Type B pancreatic cell (in vitro differentiated cells): ENCODE data around the gene LONRF2. TPM values are rescaled to one million over a fixed set of nuclear protein-coding genes. Genes with fewer than 3 reads are reported as not detected.

Experiments used
- DNase-seq: peaks from one replicate; pipeline ENCODE4 v3.0.0; 2021; ENCODE audit warnings: mixed read lengths; ENCODE audit not compliant: unreplicated experiment; ENCODE audit errors: extremely low spot score
- H3K27ac Mint-ChIP-seq: 2 replicates; pipeline ENCODE4 v1.8.0; 2021; ENCODE audit warnings: mild to moderate bottlenecking, mixed read lengths
- H3K27me3 Mint-ChIP-seq: 2 replicates; pipeline ENCODE4 v1.8.0; 2021; ENCODE audit warnings: mixed read lengths
- H3K36me3 Mint-ChIP-seq: 2 replicates; pipeline ENCODE4 v1.8.0; 2021; ENCODE audit warnings: mixed read lengths
- H3K4me1 Mint-ChIP-seq: one replicate; pipeline ENCODE4 v1.8.0; 2021; ENCODE audit warnings: mixed read lengths; ENCODE audit not compliant: unreplicated experiment
- H3K4me3 Mint-ChIP-seq: 2 replicates; pipeline ENCODE4 v1.8.0; 2021; ENCODE audit warnings: mild to moderate bottlenecking, mixed read lengths
- H3K9me3 Mint-ChIP-seq: 2 replicates; pipeline ENCODE4 v1.8.0; 2021; ENCODE audit warnings: mixed read lengths
- CTCF ChIP-seq: fragments of 200-600 bp; sonication (generic); conservative IDR thresholded peaks from 2 replicates; pipeline ENCODE4 v1.5.0; 2021; ENCODE audit warnings: antibody characterized with exemption, mild to moderate bottlenecking
- total RNA-seq: library from RNA; stranded (reverse); gene quantifications from 2 replicates; pipeline ENCODE4 v1.2.1, GENCODE V29; 2021; ENCODE audit warnings: low replicate concordance

Gene LONRF2
- total RNA-seq, 1 donor from 2014 or later: 8.9 TPM

GRCh38 chr2:100327742-100328141 is 5.4 kb upstream of the LONRF2 start:
- H3K27ac Mint-ChIP-seq: no peak overlapping the region
- H3K4me1 Mint-ChIP-seq: no peaks in the 10 kb centered on the region
- H3K36me3 Mint-ChIP-seq: no peaks in the 10 kb centered on the region
- DNase-seq: no peak
- no peak overlapping the region for H3K4me3 Mint-ChIP-seq
- TF ChIP-seq CTCF: no peak
- peaks cover 47% of the 10 kb centered on the region for H3K27me3 Mint-ChIP-seq
- no peaks in the 10 kb centered on the region for H3K9me3 Mint-ChIP-seq

- Mint-ChIP-seq H3K4me1 (peaks cover 5% of the 10 kb centered on the region), H3K9me3 (peaks cover 4% of the 10 kb centered on the region), H3K36me3 (peaks cover 18% of the 10 kb centered on the region), H3K27ac (peak overlapping the region; percentile 91), H3K4me3 (peak overlapping the region; percentile 89), H3K27me3 (peaks cover 57% of the 10 kb centered on the region)
- TF ChIP-seq CTCF: peak; percentile 63
- DNase-seq: peak; percentile 76
Measured at GRCh38 chr2:100321179-100321865, 979 bp downstream of the LONRF2 start.

GRCh38 chr2:100320547-100321178 is 1.6 kb downstream of the LONRF2 start:
- TF ChIP-seq CTCF: no peak
- DNase-seq: no peak
- peaks cover 18% of the 10 kb centered on the region for H3K36me3 Mint-ChIP-seq
- peaks cover 5% of the 10 kb centered on the region for H3K4me1 Mint-ChIP-seq
- peak overlapping the region; percentile 91 for H3K27ac Mint-ChIP-seq
- H3K27me3 Mint-ChIP-seq: peaks cover 53% of the 10 kb centered on the region
- H3K9me3 Mint-ChIP-seq: peaks cover 4% of the 10 kb centered on the region
- H3K4me3 Mint-ChIP-seq: peak overlapping the region; percentile 89

DNA sequence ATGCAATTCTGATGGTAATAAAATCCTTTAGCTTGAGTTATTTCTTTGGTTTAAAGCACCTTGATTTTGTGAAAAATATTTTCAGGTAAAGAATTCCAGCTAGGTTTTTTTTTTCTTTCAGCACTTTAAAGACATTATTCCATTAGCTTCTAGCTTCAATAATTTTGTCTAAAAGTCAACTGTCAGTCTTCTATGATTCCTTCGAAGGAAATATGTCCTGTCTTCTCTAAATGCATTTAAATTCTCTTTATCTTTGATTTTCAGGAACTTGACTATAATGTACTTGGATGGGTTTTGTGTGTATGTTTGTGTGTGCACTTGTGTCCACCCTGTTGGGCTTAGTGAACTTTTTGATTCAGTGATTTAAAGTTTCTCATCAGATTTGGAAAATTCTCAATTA is 4.7 kb downstream of the LONRF2 start:
- no peak overlapping the region for H3K27ac Mint-ChIP-seq
- no peak for TF ChIP-seq CTCF
- no peak for DNase-seq
- peaks cover 5% of the 10 kb centered on the region for H3K4me1 Mint-ChIP-seq
- H3K9me3 Mint-ChIP-seq: peaks cover 4% of the 10 kb centered on the region
- peaks cover 18% of the 10 kb centered on the region for H3K36me3 Mint-ChIP-seq
- peaks cover 23% of the 10 kb centered on the region for H3K27me3 Mint-ChIP-seq
- H3K4me3 Mint-ChIP-seq: no peak overlapping the region

DNA sequence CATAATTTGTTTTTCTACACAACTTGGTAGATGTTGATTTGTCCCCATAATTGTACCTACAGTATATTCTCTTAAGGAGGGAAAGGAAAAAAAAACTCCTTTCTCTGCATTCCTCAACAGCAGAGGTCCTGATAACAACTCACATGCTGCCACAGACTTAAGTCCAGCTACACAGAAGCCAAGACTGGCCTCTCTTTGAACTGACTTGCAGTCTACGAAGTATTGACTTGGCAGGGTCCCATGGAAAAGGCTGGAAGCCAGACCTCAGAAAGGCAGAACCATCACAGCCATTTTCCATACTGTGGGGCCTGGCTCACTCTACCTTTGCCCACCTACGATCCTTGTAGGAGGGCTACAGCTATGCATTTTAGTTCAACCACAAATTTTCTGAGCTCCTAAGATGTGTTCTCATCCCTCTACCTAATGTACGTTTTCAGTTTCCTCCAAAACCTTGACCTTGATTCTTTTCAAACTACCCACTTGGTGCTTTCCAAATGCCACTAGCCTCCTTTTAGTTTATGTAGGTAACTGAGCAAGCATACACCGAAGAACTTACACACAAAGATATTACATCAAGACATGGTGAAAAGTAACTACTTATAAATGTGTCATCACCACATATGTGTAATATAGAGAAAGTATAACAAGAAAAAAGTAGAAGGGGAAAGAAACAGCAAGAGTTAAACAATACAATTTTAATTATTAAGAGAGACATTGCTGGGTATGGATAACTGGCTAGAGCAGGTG is 12.2 kb downstream of the LONRF2 start:
- Mint-ChIP-seq H3K4me1 (no peaks in the 10 kb centered on the region), H3K27ac (no peak overlapping the region), H3K4me3 (no peak overlapping the region), H3K27me3 (no peaks in the 10 kb centered on the region), H3K9me3 (no peaks in the 10 kb centered on the region), H3K36me3 (no peaks in the 10 kb centered on the region)
- TF ChIP-seq CTCF: no peak
- no peak for DNase-seq
